Measurements from ENCODE around the gene PARN. TPM values are rescaled to one million over a fixed set of nuclear protein-coding genes. Genes with fewer than 3 reads are reported as not detected.

Gene PARN
- total and polyA plus RNA-seq, 2 experiments from 2014 or later, result 32.5 to 61.3 TPM

GRCh38 chr16:14499110-14499509, 130.9 kb downstream of the PARN start:
- Mint-ChIP-seq H3K27me3 (ENCODE audit: insufficient read depth, low read depth, poor library complexity) (peaks cover 3% of the 10 kb centered on the region), H3K4me3 (no peak overlapping the region), H3K27ac (peak overlapping the region; percentile 63), H3K36me3 (ENCODE audit: low read depth) (peaks cover 7% of the 10 kb centered on the region; the same call in 2 of the 3 replicates), H3K4me1 (peaks cover 66% of the 10 kb centered on the region), H3K9me3 (no peaks in the 10 kb centered on the region)
- H3K4me3 ChIP-seq, result no peak overlapping the region
- no peaks in the 10 kb centered on the region for H3F3A ChIP-seq (replicated peaks; ENCODE audit: low read depth)
- H3K27me3 ChIP-seq (ENCODE audit: insufficient read depth), result no peaks in the 10 kb centered on the region
- TF ChIP-seq REST (IDR thresholded peaks at IDR 0.05; ENCODE audit: unreplicated experiment), result no peak
- no peak for TF ChIP-seq ZNF462 (CRISPR knock-in tag; IDR thresholded peaks at IDR 0.05)
- TF ChIP-seq JUNB (IDR thresholded peaks at IDR 0.05; ENCODE audit: unreplicated experiment), result no peak
- no peak for TF ChIP-seq ZNF331 (CRISPR knock-in tag; IDR thresholded peaks at IDR 0.05; ENCODE audit: low read depth)
- TF ChIP-seq STAT1 (IDR thresholded peaks at IDR 0.05; ENCODE audit: unreplicated experiment), result no peak
- no peak for TF ChIP-seq EZH2 (IDR thresholded peaks at IDR 0.05; ENCODE audit: low read depth, unreplicated experiment)
- ATAC-seq (peak; percentile 36), DNase-seq (ENCODE audit: low spot score) (peak; percentile 48)
- no peak overlapping the region for H2AFZ ChIP-seq
- H4K20me1 ChIP-seq (replicated peaks; ENCODE audit: insufficient read depth), result no peaks in the 10 kb centered on the region
- H3K9me2 ChIP-seq (ENCODE audit: insufficient read depth), result no peaks in the 10 kb centered on the region
- 0 out of 2 replicates have a peak, but pooled peaks cover 6% of the 10 kb centered on the region for H3K79me2 ChIP-seq (replicated peaks; ENCODE audit: insufficient read depth)
- peaks cover 51% of the 10 kb centered on the region for H3K4me1 ChIP-seq (ENCODE audit: insufficient read depth)
- H3K4me2 ChIP-seq, result 0 out of 2 replicates have a peak overlapping the region, but pooled peaks have one; percentile 14
- no peaks in the 10 kb centered on the region for H3K36me3 ChIP-seq (ENCODE audit: insufficient read depth)
- H3K27ac ChIP-seq (ENCODE audit: low read depth), result no peak overlapping the region

Data from GM23338 (cell line).